ENCODE data around the gene SECISBP2L. TPM values are rescaled to one million over a fixed set of nuclear protein-coding genes. Genes with fewer than 3 reads are reported as not detected.

Gene SECISBP2L
- total RNA-seq, 1 donor from 2014 or later, result 39.3 TPM

DNA sequence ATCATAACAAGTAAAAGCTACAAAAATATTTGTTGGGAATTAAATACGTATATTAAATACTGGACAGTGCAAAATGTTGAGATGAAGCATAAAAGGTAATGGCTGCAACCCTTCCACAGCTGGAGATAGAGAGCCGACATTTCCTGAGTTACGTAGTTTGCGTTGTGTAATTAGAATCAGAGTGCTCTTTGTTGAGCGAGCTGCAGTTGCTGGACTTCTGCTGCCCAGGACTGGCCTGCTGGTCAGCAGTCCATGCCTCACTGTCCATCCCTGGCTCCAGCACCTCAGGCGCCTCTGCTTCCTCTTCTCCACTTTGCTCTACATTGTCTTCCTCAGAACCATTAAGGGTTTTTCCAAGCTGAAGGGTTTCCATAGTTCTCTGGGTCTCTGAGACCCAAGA, 54.1 kb downstream of the SECISBP2L start:
- DNase-seq, result no peak
- Histone ChIP-seq H3K36me3 (peaks cover 63% of the 10 kb centered on the region), H3K4me3 (no peak overlapping the region), H3K27me3 (ENCODE audit: low read depth) (no peaks in the 10 kb centered on the region), H3K27ac (replicated peaks) (no peak overlapping the region), H3K4me1 (no peaks in the 10 kb centered on the region), H3K9me3 (replicated peaks) (no peaks in the 10 kb centered on the region)
- TF ChIP-seq, protein P1, sequence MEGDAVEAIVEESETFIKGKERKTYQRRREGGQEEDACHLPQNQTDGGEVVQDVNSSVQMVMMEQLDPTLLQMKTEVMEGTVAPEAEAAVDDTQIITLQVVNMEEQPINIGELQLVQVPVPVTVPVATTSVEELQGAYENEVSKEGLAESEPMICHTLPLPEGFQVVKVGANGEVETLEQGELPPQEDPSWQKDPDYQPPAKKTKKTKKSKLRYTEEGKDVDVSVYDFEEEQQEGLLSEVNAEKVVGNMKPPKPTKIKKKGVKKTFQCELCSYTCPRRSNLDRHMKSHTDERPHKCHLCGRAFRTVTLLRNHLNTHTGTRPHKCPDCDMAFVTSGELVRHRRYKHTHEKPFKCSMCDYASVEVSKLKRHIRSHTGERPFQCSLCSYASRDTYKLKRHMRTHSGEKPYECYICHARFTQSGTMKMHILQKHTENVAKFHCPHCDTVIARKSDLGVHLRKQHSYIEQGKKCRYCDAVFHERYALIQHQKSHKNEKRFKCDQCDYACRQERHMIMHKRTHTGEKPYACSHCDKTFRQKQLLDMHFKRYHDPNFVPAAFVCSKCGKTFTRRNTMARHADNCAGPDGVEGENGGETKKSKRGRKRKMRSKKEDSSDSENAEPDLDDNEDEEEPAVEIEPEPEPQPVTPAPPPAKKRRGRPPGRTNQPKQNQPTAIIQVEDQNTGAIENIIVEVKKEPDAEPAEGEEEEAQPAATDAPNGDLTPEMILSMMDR (IDR thresholded peaks at IDR 0.05; ENCODE audit: borderline replicate concordance), result no peak
- intact Hi-C loops (cut with micrococcal nuclease), result no loop called here

DNA sequence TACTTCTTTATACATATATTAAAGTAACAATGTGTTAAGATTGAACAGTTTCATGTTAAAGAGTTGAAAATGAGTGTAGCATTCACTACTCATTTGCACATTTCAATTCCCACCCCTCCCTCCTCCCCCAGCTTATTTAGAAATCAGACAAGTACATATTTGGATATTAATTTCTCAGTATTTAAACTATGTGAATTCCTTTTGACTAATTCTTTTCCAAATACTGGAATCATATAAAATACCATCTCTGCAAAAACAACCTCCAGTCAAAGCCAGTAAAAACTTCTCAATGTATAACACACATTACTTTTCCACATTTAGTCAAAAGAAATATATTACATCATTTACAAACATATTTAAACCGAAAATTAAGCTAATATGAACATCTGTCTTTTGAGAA, 57.1 kb downstream of the SECISBP2L start:
- intact Hi-C loops (cut with micrococcal nuclease), result no loop called here
- Histone ChIP-seq H3K4me3 (no peak overlapping the region), H3K9me3 (replicated peaks) (no peaks in the 10 kb centered on the region), H3K27ac (replicated peaks) (no peak overlapping the region), H3K4me1 (peaks cover 11% of the 10 kb centered on the region), H3K27me3 (ENCODE audit: low read depth) (no peaks in the 10 kb centered on the region), H3K36me3 (peaks cover 35% of the 10 kb centered on the region)
- no peak for DNase-seq
- TF ChIP-seq, protein P1 (IDR thresholded peaks at IDR 0.05; ENCODE audit: borderline replicate concordance), result no peak

DNA sequence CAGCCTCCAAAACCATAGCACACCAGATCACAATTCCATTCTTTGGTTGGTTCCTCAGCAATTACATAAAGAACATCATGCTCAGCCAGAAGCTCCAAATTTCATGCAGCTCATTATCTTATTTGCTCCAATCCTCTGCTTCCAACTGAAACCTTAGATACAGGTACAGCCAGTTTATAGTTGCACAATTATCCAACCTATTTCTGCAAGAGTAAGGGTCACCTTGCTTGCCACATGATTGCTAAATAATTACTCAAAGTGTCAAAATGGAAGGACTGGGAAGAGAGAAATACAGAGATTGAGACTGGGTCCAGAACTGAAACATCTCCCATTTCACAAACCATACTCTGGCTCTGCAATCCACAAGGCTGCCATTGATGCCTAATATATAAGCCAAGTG, 59.1 kb downstream of the SECISBP2L start:
- Histone ChIP-seq H3K27ac (replicated peaks) (no peak overlapping the region), H3K4me1 (peaks cover 11% of the 10 kb centered on the region), H3K4me3 (no peak overlapping the region), H3K27me3 (ENCODE audit: low read depth) (no peaks in the 10 kb centered on the region), H3K9me3 (replicated peaks) (no peaks in the 10 kb centered on the region), H3K36me3 (peaks cover 22% of the 10 kb centered on the region)
- intact Hi-C loops (cut with micrococcal nuclease), result no loop called here
- TF ChIP-seq, protein P1 (IDR thresholded peaks at IDR 0.05; ENCODE audit: borderline replicate concordance), result no peak
- DNase-seq, result no peak

DNA sequence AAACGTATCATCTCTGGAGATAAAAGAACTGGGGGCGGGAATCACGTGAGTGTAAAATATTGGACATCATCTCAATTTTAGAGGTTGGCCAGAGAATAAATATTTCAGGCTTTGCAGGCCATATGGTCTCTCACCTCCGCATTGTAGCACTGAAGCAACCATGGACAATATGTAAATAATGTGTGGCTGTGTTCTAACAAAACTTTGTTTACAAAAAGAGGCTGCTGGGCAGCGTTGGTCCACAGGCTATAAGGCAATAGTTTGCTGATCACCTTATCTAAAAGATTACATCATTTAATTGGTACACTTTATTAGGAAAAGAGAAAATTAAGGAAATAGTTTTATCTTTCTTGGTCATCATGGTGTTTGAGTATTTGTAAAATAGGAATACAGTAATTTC, 60.0 kb downstream of the SECISBP2L start:
- H3K36me3 ChIP-seq, result peaks cover 13% of the 10 kb centered on the region
- intact Hi-C loops (cut with micrococcal nuclease), result no loop called here
- peaks cover 11% of the 10 kb centered on the region for H3K4me1 ChIP-seq
- no peaks in the 10 kb centered on the region for H3K9me3 ChIP-seq (replicated peaks)
- DNase-seq, result no peak
- TF ChIP-seq, protein P1 (IDR thresholded peaks at IDR 0.05; ENCODE audit: borderline replicate concordance), result no peak
- H3K27ac ChIP-seq (replicated peaks), result no peak overlapping the region
- H3K4me3 ChIP-seq, result no peak overlapping the region
- H3K27me3 ChIP-seq (ENCODE audit: low read depth), result no peaks in the 10 kb centered on the region

DNA sequence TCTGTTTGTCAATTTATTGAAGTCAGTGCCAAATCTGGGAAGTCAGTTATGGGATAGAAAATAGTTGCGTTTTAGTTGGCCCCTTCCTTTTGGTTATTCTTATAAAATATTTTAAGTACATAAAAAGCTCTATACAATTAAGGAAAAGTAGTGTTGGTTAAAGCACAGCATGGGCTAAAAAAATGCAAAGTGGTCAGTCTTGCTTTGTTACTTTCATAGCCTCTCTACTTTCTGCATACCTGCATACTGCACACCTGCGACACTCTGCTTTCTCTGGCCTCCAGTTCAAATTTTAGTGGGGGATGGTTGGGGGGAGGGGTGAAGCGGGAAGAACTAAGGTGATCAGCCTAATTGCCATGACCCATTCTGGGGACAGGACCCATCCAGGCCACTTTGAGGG, 60.7 kb downstream of the SECISBP2L start:
- H3K27me3 ChIP-seq (ENCODE audit: low read depth), result no peaks in the 10 kb centered on the region
- H3K4me3 ChIP-seq, result no peak overlapping the region
- no peak overlapping the region for H3K27ac ChIP-seq (replicated peaks)
- no peaks in the 10 kb centered on the region for H3K9me3 ChIP-seq (replicated peaks)
- peaks cover 11% of the 10 kb centered on the region for H3K4me1 ChIP-seq
- TF ChIP-seq, protein P1 (IDR thresholded peaks at IDR 0.05; ENCODE audit: borderline replicate concordance), result no peak
- H3K36me3 ChIP-seq, result peaks cover 8% of the 10 kb centered on the region
- intact Hi-C loops (cut with micrococcal nuclease), result no loop called here
- no peak for DNase-seq
